ENCODE measurements around the gene CLEC6A. TPM values are rescaled to one million over a fixed set of nuclear protein-coding genes. Genes with fewer than 3 reads are reported as not detected.

CLEC6A gene
- total RNA-seq, 2 experiments from 2014 or later: not detected

DNA sequence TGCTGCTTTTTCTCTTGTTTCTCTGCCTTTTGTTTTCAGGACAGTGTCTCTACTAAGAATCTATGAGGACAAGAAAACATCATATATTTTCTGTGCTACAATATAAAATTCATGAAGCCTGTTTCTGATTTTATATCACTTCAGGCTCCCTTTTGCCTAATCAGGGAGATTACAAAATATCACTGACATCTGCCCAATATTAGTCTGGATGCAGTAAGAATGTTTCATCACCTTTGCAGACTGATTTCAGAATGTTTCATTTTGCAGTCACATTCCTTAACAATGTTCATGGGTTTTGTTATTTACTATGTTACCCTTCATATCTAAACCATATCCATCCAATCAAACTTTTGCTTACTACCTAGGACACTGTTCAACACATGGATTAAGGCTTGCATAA is 491 bp upstream of the CLEC6A start:
- intact Hi-C loops (cut with DNase I, micrococcal nuclease): no loop called here
- DNase-seq (no peak), ATAC-seq (ENCODE audit: poor library complexity) (no peak)
- Histone ChIP-seq H3K27me3 (ENCODE audit: control insufficient read depth in 1 of 2, insufficient read depth in 2 of 2, low read length in 2 of 2) (peaks cover 0 to 7% of the 10 kb centered on the region in 2 experiments), H3K4me1 (ENCODE audit: insufficient read depth, low read length) (no peaks in the 10 kb centered on the region), H3K36me3 (ENCODE audit: insufficient read depth, low read length) (no peaks in the 10 kb centered on the region), H3K4me3 (ENCODE audit: low read length) (no peak overlapping the region), H3K27ac (ENCODE audit: low read depth in 1 of 2, low read length in 2 of 2) (no peak overlapping the region), H3K9me3 (ENCODE audit: control insufficient read depth in 1 of 2, insufficient read depth in 1 of 2, low read length in 2 of 2) (no peaks in the 10 kb centered on the region)
- Mint-ChIP-seq H3K4me3 (no peak overlapping the region), H3K9me3 (no peaks in the 10 kb centered on the region), H3K36me3 (ENCODE audit: low read depth) (no peaks in the 10 kb centered on the region), H3K27me3 (peaks cover 39% of the 10 kb centered on the region), H3K27ac (no peak overlapping the region), H3K4me1 (ENCODE audit: low read depth) (no peaks in the 10 kb centered on the region)
- TF ChIP-seq, protein P1, sequence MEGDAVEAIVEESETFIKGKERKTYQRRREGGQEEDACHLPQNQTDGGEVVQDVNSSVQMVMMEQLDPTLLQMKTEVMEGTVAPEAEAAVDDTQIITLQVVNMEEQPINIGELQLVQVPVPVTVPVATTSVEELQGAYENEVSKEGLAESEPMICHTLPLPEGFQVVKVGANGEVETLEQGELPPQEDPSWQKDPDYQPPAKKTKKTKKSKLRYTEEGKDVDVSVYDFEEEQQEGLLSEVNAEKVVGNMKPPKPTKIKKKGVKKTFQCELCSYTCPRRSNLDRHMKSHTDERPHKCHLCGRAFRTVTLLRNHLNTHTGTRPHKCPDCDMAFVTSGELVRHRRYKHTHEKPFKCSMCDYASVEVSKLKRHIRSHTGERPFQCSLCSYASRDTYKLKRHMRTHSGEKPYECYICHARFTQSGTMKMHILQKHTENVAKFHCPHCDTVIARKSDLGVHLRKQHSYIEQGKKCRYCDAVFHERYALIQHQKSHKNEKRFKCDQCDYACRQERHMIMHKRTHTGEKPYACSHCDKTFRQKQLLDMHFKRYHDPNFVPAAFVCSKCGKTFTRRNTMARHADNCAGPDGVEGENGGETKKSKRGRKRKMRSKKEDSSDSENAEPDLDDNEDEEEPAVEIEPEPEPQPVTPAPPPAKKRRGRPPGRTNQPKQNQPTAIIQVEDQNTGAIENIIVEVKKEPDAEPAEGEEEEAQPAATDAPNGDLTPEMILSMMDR (IDR thresholded peaks at IDR 0.05): no peak
- CTCF ChIA-PET: no interaction called here
- POLR2A ChIA-PET: no interaction called here

DNA sequence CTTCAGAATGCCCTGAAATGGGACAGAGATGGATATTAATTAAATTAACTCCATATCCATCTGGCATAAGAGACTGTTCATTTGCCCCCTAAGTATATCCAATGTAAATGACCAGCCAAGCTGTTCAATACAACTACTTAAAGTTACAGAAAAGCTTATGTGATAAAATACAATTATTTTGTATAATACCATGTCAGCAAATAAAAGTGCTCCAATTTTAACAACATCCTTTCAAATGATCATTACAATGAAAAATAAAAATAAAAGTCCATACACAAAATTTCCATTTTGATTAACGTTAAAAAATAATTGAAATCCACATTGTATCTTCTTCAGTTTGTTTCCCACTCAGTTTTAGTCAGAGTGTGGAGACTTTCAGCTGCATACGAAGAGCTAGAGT is 5.7 kb downstream of the CLEC6A start:
- POLR2A ChIA-PET: no interaction called here
- DNase-seq: no peak
- H3K4me1 Mint-ChIP-seq (ENCODE audit: low read depth): no peaks in the 10 kb centered on the region
- H3K4me1 ChIP-seq (ENCODE audit: insufficient read depth, low read length): no peaks in the 10 kb centered on the region
- no peak overlapping the region for H3K27ac ChIP-seq (ENCODE audit: low read depth in 1 of 2, low read length in 2 of 2)
- TF ChIP-seq, protein P1 (IDR thresholded peaks at IDR 0.05): no peak
- H3K4me3 Mint-ChIP-seq: no peak overlapping the region
- H3K9me3 ChIP-seq (ENCODE audit: control insufficient read depth in 1 of 2, insufficient read depth in 1 of 2, low read length in 2 of 2): no peaks in the 10 kb centered on the region
- ATAC-seq (ENCODE audit: poor library complexity): no peak
- peaks cover 31% of the 10 kb centered on the region for H3K27me3 Mint-ChIP-seq
- no peak overlapping the region for H3K4me3 ChIP-seq (ENCODE audit: low read length)
- H3K9me3 Mint-ChIP-seq: no peaks in the 10 kb centered on the region
- H3K36me3 ChIP-seq (ENCODE audit: insufficient read depth, low read length): no peaks in the 10 kb centered on the region
- peaks cover 0 to 7% of the 10 kb centered on the region in 2 experiments for H3K27me3 ChIP-seq (ENCODE audit: control insufficient read depth in 1 of 2, insufficient read depth in 2 of 2, low read length in 2 of 2)
- no peak overlapping the region for H3K27ac Mint-ChIP-seq
- CTCF ChIA-PET: no interaction called here
- no peaks in the 10 kb centered on the region for H3K36me3 Mint-ChIP-seq (ENCODE audit: low read depth)
- intact Hi-C loops (cut with DNase I, micrococcal nuclease): no loop called here

DNA sequence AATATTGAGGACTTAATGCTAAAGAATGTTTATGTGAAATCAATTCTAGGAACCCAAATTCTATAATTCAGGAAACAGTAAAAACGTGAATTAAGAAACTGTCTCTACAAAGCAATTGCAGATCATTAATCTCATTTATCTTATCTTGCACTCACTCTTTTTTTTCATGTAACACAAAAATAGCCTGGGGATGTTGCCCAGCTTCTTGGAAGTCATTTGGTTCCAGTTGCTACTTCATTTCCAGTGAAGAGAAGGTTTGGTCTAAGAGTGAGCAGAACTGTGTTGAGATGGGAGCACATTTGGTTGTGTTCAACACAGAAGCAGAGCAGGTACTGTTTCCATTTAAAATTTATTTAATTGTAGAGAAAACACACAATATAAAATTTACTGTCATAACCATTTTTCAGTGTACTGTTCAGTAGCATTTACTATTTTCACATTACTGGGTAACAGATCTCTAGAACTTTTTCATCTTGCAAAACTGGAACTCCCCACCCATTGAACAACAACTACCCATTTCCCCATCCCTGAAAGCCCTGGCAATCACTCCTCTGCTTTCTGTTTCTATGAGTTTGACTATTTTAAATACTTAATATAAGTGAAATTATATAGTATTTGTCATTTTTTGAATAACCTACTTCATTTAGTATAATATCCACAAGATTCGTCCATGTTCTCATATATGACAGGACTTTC is 9.7 kb downstream of the CLEC6A start:
- H3K27ac ChIP-seq (ENCODE audit: low read depth in 1 of 2, low read length in 2 of 2): no peak overlapping the region
- H3K27me3 Mint-ChIP-seq: peaks cover 17% of the 10 kb centered on the region
- H3K27ac Mint-ChIP-seq: no peak overlapping the region

More for the DNA sequence above, 9.7 kb downstream of the CLEC6A start:
- DNase-seq (peak in 2 of 14 experiments; percentile 28 to 31), ATAC-seq (ENCODE audit: poor library complexity) (no peak)
- CTCF ChIA-PET: no interaction called here
- H3K9me3 Mint-ChIP-seq: no peaks in the 10 kb centered on the region
- Histone ChIP-seq H3K27me3 (ENCODE audit: control insufficient read depth in 1 of 2, insufficient read depth in 2 of 2, low read length in 2 of 2) (no peaks in the 10 kb centered on the region), H3K4me1 (ENCODE audit: insufficient read depth, low read length) (no peaks in the 10 kb centered on the region), H3K36me3 (ENCODE audit: insufficient read depth, low read length) (no peaks in the 10 kb centered on the region), H3K4me3 (ENCODE audit: low read length) (no peak overlapping the region), H3K9me3 (ENCODE audit: control insufficient read depth in 1 of 2, insufficient read depth in 1 of 2, low read length in 2 of 2) (no peaks in the 10 kb centered on the region)
- TF ChIP-seq, protein P1 (IDR thresholded peaks at IDR 0.05): no peak
- intact Hi-C loops (cut with DNase I, micrococcal nuclease): no loop called here
- POLR2A ChIA-PET: no interaction called here
- H3K4me3 Mint-ChIP-seq: no peak overlapping the region
- H3K4me1 Mint-ChIP-seq (ENCODE audit: low read depth): no peaks in the 10 kb centered on the region
- H3K36me3 Mint-ChIP-seq (ENCODE audit: low read depth): no peaks in the 10 kb centered on the region
